HEK293 (cell line): ENCODE results near the gene LGI2.

Experiments used
- ZNF311 ChIP-seq: fragments of 450-650 bp; formaldehyde crosslinking; IDR thresholded peaks from 2 replicates; pipeline ENCODE4 v1.5.1; 2017; ENCODE audit warnings: missing biosample characterization, missing genetic modification characterization, borderline replicate concordance
- ZNF792 ChIP-seq: fragments of 450-650 bp; formaldehyde crosslinking; IDR thresholded peaks from 2 replicates; pipeline ENCODE4 v1.5.1; 2016; ENCODE audit warnings: missing biosample characterization, missing genetic modification characterization
- TF ChIP-seq, protein P1 (sequence below): fragments of 450-650 bp; formaldehyde crosslinking; IDR thresholded peaks from 2 replicates; pipeline ENCODE4 v1.5.1; 2016; ENCODE audit warnings: missing biosample characterization, missing genetic modification characterization

DNA sequence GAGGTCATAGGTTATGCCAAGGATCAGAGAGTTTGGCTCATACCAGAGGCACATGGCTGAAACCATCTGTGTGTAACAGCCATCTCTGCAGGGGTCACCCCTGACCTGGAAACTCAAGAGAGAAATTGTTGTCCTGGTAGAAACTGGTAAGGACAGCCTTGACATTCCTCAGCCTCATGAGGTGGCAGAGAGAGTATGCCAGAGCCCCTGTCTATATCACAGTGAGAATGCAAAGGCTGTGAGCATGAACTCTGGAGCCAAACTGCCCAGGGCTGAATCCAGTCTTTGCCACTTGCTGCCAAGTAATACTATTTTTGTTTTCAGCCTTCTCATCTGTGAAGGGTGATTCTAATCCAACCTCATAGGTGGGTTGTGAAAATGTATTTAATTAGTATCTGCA is 80.8 kb downstream of the LGI2 start:
- TF ChIP-seq ZNF311 (tag by site-specific recombination) (no peak), ZNF792 (tag by site-specific recombination) (no peak)
- TF ChIP-seq, protein P1, sequence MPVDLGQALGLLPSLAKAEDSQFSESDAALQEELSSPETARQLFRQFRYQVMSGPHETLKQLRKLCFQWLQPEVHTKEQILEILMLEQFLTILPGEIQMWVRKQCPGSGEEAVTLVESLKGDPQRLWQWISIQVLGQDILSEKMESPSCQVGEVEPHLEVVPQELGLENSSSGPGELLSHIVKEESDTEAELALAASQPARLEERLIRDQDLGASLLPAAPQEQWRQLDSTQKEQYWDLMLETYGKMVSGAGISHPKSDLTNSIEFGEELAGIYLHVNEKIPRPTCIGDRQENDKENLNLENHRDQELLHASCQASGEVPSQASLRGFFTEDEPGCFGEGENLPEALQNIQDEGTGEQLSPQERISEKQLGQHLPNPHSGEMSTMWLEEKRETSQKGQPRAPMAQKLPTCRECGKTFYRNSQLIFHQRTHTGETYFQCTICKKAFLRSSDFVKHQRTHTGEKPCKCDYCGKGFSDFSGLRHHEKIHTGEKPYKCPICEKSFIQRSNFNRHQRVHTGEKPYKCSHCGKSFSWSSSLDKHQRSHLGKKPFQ (tag by site-specific recombination): no peak
